HT1080 (cell line): Measurements from ENCODE around the gene PARP9. TPM values are rescaled to one million over a fixed set of nuclear protein-coding genes. Genes with fewer than 3 reads are reported as not detected.
"Not testable (repeated sequence)": the region's sequence is repeated elsewhere in the genome, so short reads cannot be mapped to it uniquely, and the experiment has no call there.

Experiments
- DNase-seq: peaks from one replicate; pipeline ENCODE4 v3.0.0-alpha.2; 2015; ENCODE audit warnings: low read depth
- total RNA-seq: library from RNA; depleted of rRNA; stranded (reverse); fragments of >200 nt; shearing (Covaris generic); gene quantifications from 2 replicates; pipeline ENCODE4 v1.2.3, GENCODE V29; 2014

Gene PARP9
- total RNA-seq, 1 experiment from 2014 or later: 10.5 TPM

DNA sequence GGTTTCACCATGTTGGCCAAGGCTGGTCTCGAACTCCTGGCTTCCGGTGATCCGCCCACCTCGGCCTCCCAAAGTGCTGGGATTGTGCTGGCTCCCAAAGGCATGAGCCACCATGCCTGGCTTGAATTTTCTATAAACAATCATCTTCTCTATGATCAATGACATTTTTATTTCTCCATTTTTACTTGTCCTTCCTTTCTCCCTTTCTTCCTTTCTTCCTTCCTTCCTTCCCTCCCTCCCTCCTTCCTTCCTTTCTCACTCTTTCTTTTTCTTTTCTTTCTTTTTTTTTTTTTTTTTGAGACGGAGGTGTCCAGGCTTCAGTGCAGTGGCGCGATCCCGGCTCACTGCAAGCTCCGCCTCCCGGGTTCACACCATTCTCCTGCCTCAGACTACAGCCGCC lies 40.8 kb downstream of the PARP9 start:
- no peak for DNase-seq

DNA sequence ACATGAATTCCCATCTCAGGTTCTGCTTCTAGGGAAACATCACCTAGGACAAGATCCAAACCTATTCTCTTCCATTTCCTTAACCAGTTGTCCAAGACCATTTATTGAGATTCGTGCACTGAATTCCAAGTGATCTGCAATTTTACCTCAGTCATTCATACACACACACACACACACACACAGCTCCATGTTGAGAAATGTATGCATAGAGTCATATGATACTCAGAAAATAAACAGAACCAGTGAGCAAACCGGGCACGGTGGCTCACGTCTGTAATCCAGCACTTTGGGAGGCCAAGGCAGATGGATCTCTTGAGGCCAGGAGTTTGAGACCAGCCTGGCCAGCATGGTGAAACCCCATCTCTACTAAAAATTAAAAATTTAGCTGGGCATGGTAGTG lies 43.2 kb downstream of the PARP9 start:
- DNase-seq: no peak

DNA sequence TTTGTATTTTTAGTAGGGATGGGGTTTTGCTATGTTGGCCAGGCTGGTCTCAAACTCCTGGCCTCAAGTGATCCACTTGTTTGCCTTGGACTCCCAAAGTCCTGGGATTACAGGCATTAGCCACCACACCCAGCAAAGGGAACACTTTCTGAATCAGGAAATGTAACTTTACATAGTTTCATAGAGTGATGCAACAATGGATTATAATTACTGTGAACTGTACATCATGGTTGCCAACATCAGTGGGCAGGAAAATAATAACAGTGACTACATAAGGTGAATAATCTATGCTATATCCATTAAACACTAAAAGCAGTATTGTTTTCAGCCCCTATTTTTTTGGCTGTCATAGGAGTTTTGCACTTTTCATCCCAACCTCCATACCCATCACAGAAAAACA lies 44.4 kb downstream of the PARP9 start:
- DNase-seq: no peak

DNA sequence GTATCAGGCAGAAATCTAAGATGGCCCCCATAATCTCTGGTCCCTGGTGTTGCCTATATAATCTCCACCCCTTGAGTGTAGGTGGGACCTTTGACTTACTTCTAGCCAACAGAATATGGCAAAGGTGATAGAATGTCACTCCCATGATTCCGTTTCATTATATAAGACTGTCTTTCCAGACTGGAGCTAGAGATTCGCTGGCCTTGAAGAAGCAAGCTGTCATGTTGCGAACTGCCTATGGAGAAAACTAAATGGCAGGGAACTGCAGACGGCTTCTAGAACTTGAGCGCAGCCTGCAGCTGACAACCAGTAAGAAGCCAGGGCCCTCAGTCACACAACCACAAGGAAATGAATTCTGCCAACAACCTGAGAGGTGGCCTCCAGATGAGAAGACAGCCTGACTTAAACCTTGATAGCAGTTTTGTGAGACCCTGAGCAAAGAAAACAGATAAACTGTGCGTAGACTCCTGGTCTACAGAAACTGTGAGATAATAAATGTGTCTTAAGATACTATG lies 47.2 kb downstream of the PARP9 start:
- no peak for DNase-seq

DNA sequence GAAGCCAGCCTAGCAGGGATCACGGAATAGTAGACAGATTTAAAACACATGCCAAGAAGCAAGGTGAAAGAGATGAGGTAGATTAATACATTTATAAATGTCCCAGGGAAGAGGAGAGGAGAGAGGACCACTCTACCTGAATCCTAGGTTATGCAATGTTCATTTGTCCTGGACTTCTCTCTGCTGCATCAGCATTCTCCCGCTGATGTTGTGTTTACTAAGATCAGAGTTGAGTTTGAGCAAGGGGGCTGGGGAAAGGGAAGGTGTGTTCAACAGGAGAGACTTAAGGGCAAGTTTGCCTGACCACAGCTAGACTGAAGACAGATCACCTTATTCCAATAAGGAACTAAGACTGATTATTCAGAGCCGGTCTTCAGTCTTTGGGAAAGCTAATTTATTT lies 48.2 kb downstream of the PARP9 start:
- no peak for DNase-seq

DNA sequence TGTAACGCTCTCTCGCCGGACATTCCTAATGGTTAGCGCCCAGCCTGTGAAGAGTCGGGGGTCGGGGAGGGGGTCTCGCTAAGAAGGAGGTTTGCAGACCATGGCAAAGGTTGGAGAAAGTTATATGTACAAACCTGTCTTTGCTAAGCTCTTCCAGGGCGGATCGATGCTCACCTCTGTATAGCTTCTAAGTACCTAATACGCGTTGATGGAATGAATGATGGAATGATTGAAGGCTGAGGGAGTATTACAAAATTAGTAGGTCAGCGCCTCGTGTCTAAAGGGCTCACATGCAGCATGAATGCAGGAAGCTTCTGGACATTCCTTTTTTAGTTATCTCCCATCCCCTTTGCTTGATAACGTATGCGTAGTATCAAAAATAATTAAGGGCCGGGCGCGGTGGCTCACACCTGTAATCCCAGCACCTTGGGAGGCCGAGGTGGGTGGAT lies 49.1 kb downstream of the PARP9 start:
- no peak for DNase-seq

DNA sequence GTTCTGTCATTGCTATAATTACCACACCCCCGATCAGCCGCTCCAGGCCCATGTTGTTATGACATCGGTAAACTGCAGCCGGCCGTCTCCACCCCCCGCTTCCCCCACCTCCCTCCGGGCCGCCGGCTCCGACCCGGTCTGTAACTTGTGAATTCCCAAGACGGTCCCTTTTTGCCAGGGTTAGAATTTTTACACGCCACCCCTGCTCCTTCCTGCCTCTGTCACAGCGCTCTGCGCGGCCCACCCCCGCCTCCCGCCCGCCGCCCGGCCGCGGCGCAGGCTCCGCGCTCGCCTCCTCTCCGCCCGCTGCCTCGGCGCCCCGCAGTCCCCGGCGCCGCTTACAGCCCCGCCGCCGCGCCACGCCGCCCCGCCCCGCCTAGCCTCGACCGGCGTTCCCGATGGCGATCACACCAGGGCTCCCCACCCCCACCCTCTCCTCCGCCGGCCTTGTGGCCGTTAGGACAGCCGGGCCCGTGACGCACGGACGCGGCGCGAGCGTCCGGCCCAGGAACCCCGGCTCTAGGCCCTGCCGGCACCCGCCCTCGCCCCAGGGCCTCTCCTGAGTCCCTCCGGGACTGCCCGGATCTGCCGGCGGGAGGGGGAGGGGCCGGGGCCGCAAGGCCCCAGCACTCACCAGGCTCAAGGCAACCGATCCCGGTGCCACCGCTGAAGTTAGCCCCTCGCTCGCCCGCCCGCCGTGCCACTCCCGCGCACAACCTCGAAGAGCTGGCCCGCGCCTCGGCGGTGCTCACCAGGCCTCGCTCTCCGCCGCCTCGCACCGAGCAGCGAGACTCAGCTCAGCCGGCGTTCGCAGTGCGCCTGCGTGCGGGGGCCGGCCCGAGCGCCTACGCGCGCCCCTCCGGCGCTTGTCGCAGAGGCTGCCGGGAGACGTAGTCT lies 49.7 kb downstream of the PARP9 start, which contains the start of gene KPNA1:
Gene KPNA1 (minus strand): TSS at position 817 of the 897 bp plus-strand sequence. CDS start 18,374 bp downstream, outside the sequence.
- DNase-seq: peak; percentile 89

DNA sequence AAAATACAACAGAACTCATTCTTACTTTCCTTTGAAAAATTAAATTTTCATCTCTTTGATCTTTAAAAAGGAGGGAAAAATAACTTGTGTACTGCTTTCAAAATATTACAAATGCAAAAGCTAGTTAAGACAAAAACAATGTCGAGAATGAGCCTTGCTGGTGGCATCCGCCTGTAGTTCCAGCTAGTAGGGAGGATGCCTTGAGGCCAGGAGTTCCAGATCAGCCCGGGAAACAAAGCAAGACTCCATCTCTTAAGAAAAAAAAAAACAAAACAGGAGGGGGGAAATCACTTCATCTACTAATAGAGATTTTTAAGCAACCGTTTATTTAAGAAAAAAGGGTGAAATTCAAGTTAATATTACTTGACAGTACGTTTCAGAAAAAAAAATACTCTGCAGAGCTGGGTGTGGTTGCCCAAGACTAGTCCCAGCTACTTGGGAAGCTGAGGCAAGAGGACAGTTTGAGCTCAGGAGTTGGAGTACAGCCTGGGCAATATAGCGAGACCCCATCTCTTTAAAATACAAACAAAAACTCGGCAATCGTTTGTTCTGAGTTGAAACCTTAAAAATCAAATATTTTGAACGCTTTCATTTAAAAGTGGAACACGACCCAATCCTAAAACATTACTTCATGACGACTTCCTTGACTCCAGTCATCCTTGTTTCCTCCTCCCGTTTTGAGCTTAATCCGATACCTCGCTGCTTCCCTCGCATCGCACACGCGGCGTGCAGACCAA lies 50.5 kb downstream of the PARP9 start:
- DNase-seq: peak; percentile 79

DNA sequence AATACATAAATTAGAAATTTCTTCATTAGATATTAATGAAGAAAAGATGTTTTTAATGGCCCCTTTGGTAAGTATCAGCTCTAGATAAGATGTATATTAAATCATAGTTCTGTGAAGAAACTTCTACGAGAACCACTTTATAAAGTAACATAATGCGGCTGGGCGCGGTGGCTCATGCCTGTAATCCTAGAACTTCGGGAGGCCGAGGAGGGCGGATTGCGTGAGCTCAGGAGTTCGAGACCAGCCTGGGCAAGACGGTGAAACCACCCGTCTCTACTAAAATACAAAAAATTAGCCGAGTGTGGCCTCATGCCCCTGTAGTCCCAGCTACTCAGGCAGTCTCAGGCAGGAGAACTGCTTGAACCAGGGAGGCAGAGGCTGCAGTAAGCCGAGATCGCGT lies 51.8 kb downstream of the PARP9 start:
- no peak for DNase-seq

DNA sequence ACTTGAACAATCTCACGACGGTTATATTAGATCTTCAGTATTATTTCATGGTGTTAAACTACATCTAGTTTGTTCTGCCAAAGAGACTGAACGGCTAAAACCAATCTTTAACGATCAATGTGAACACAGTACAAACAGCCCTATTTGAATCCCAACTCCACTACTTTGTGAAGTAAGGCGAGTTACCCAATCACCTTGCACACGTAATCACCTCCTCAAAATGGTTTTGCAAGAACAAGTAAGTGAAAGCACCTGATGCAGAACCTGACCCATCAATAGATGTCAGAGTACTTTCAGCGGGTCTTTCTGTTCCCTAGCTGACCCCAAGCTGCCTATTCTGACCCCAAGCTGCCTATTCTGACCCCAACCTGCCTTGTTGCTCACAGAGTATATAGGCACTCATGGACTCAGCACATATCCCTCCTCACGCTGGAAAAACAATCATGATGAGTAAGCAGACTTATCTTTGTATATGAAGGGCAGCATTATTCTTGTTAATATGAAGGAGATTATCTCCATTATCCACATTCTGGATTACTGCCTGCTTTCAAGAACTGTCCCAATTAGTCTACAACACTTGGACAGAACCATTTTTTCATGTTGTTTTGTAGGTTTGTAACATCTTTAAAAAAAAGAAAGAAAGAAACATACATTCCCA lies 53.1 kb downstream of the PARP9 start:
- no peak for DNase-seq

DNA sequence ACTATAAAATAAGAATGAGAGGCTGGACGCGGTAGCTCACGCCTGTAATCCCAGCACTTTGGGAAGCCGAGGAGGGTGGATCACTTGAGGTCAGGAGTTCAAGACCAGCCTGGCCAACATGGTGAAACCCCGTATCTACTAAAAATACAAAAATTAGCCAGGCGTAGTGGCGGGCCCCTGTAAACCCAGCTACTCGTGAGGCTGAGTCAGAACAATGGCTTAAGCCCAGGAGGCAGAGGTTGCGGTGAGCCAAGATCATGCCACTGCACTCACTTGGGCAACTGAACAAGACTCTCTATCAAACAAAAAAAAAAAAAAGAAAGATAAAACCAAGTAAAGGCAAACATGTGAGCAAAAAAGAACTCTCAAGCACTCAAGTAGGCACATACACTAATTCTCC lies 55.2 kb downstream of the PARP9 start:
- peak; percentile 95 for DNase-seq

DNA sequence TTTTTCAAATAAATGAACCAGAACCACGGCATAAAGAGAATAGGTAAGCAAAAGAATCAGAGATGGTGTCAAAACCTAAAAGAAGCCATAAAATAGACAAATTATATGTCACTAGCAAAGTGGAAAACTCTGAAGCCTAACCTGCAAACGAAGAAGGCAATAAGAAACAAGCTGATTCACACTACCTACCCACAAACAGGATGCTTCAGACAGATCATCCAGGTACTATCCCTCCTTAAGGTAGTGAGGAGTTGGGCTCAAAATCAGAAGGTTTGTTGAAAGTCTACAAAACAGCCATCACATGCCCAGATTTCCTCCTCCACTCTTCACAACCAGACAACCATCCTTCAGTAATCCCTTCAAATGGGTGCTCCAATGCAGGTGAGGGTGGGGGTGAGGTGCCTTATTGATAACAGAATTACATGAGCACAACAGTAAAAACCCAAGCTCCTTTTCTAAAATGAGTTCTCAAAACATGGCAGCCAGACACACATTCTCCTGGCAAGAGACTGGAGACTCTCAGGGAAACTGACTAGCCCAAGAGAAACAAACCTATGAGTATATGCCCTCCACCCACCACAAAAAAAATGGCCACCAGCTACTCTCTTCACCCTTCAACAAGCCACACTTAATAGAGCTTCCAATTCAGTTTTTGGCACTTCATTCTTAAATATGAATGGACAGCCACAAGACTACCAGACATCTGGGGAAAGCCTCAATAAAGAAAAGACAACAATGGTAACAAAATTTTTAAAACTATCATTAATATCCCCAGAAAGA lies 55.8 kb downstream of the PARP9 start:
- DNase-seq: peak; percentile 40

DNA sequence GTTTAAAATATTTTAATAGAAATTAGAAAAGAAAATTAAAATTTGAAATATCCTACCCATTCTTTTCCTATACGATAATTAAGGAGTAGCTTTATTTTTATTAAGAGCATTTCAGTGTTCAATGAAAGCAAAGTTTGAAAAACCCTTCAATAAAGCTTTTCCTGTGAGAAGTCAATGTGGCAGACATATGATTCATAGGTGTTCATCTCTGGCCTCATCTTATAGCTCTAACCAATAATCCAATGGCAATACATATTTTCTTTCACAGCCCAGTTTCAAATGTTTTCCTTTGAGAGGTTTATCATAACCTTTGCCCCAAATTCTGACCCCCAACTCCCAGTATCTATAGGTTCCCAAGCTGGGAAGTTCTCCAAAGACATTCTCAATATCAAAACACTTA lies 57.6 kb downstream of the PARP9 start:
- no peak for DNase-seq

DNA sequence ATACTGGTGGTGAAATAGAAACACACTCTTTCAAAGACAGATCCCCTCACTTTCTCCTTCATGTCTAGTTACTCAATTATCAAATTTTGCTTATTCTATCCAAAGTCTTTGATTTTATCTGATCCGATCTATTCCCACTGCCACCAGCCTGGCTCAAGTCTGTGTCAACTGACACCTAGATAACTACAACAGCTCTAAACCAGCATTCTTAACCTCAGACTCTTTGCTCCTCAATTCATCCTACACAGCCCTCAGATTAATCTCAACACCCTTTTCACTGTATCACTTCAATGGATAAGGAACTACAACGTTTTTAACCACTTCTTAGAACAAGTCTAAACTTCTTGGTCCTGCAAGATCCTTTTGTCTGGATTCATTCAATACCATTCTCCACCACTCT lies 58.4 kb downstream of the PARP9 start:
- DNase-seq: no peak

DNA sequence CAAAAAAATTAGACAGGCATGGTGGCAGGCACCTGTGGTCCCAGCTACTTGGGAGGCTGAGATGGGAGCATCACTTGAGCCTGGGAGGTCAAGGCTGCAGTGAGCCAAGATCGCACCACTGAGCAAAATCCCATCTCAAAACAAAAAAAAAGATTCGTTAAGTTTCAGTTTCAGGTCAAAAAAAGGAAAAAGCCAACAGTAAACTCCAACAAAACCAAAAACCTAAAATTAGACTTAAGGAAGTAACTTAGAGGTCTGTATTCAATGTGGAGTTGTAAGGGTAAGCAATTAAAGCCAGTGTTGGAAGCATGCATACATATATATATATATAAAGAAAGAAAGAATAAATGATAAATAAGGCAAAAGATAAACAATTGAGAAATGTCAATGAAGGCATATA lies 61.2 kb downstream of the PARP9 start:
- no peak for DNase-seq

DNA sequence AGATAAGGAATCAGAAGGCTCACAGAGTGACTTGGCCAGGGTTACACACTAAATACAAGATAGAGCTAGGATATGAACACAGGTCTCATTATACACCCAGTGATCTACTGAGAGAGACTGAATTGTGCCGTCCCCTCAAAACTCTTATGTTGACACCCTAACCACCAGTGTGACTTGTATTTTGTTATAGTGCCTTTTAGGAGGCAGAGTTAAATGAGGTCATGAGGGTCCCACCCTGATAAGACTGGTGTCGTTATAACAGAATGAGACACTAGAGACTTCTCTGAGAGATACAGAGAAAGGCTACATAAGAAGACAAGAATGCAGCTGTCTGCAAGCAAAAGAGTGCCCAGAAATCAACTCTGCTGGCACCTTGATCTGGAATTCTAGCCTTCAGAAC lies 62.0 kb downstream of the PARP9 start:
- no peak for DNase-seq

DNA sequence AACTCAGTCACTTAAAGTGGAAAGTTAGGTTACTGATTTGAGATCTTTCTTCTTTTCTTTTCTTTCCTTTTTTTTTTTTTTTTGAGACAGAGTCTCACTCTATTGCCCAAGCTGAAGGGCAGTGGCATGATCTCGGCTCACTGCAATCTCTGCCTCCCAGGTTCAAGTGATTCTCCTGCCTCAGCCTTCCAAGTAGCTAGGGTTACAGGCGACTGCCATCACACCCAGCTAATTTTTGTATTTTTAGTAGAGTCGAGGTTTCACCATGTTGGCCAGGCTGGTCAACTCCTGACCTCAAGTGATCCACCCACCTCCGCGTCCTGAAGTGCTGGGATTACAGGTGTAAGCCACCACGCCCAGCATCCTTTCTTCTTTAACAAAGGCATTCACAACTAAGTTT lies 63.1 kb downstream of the PARP9 start:
- DNase-seq: not testable (repeated sequence)

DNA sequence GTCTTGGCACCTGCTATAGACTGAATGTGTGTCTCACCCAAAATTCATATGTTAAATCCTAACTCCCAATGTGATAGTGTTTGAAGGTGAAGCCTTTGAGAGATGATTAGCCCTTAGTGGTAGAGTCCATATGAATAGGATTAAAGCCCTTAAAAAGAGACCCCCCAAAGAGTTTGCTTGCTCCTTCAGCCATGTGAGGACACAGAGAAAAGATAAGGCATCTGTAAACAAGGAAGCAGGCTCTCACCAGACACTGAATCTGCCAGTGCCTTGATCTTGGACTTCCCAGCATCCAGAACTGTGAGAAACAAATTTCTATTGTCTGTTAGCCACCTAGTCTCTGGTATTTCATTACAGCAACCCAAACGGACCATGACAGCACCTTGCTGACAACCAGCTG lies 65.9 kb downstream of the PARP9 start:
- no peak for DNase-seq

DNA sequence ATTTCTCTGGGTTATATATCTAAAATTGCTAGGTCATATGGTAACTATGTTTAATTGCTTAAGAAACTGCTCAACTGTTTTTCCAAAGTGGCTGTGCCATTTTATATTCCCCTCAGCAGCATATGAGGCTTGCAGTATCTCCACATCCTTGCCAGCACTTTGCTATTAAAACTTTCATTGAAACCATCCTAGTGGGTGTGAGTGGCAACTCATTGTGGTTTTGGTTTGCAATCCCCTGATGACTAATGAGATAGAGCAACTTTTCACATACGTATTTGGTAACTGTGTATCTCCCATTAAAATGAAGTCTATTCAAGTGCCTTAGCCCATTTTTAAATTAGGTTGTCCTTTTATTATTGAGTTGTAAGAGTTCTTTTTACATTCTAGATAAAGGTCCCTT lies 66.7 kb downstream of the PARP9 start:
- DNase-seq: peak; percentile 97

DNA sequence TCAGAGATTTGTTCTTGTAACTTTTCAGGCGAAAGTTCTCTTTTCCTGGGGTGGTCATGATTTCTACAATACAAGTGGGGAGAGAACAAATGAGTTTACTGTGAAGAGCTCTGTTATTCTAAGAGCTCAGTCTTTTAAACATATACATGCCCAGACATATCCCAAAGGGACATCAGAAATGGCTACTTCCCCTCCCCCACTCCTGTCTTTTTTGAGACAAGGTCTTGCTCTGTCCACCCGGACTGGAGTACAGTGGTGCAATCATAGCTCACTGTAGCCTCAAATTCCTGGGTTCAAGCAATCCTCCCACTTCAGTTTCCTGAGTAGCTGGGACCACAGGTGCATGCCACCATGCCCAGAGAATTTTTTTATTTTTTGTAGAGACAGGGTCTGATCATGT lies 67.6 kb downstream of the PARP9 start:
- DNase-seq: no peak

DNA sequence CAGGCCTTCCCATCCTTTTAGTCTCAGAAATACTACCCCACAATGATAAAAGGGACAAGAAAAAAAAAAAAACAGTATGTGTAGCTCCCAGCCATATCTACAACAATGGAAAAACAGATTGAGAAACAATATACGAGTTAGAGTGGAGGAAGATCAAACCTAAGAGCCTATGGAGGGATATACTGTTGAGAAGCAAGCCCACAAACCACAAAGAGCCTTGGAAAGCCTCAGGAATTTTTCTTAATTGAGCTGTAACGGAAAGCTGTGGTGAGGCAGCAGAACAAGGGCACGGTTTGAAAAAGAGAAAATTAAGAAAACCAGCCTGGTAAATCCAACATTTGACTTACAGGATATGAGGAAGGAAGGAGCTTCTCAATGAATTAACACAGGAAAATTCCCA lies 70.8 kb downstream of the PARP9 start:
- DNase-seq: peak; percentile 99
